Immature natural killer cell (primary cell): ENCODE measurements around the gene LGR4. TPM values are rescaled to one million over a fixed set of nuclear protein-coding genes. Genes with fewer than 3 reads are reported as not detected.

Source experiments
- DNase-seq, 3 donors: peaks; one replicate each; pipeline ENCODE4 v3.0.0; 2022; ENCODE audit warnings: mixed read lengths in 1 of 3
- H3K27ac Mint-ChIP-seq, 6 donors: one replicate each; pipeline ENCODE4 v1.8.0; 2020; ENCODE audit warnings: mixed read lengths in 6 of 6, mild to moderate bottlenecking in 5 of 6, inconsistent platforms in 4 of 6, moderate library complexity in 3 of 6
- H3K27me3 Mint-ChIP-seq, 3 donors: one replicate each; pipeline ENCODE4 v1.8.0; 2020 to 2021; ENCODE audit warnings: low read depth in 3 of 3, mild to moderate bottlenecking in 3 of 3, mixed read lengths in 3 of 3, moderate library complexity in 3 of 3, inconsistent platforms in 1 of 3
- H3K36me3 Mint-ChIP-seq, 3 donors: one replicate each; pipeline ENCODE4 v1.8.0; 2020; ENCODE audit warnings: mixed read lengths in 3 of 3, inconsistent platforms in 2 of 3, mild to moderate bottlenecking in 2 of 3
- H3K4me1 Mint-ChIP-seq, 2 donors: one replicate each; pipeline ENCODE4 v1.8.0; 2020; ENCODE audit warnings: inconsistent platforms in 2 of 2, mild to moderate bottlenecking in 2 of 2, mixed read lengths in 2 of 2, moderate library complexity in 1 of 2
- H3K4me3 Mint-ChIP-seq, 5 donors: one replicate each; pipeline ENCODE4 v1.8.0; 2020; ENCODE audit warnings: mild to moderate bottlenecking in 5 of 5, mixed read lengths in 5 of 5, inconsistent platforms in 3 of 5, moderate library complexity in 3 of 5
- H3K9me3 Mint-ChIP-seq, 6 donors: one replicate each; pipeline ENCODE4 v1.8.0; 2020; ENCODE audit warnings: mild to moderate bottlenecking in 6 of 6, mixed read lengths in 6 of 6, inconsistent platforms in 4 of 6, moderate library complexity in 3 of 6
- polyA plus RNA-seq, 3 donors: library from polyadenylated mRNA; unstranded; fragments of 300-500 nt; fragmentation: Illumina TruSeq; gene quantifications; one replicate each; pipeline ENCODE4 v1.2.3, GENCODE V29; 2021

The LGR4 gene
- polyA plus RNA-seq, 3 donors from 2014 or later, result 0.51 TPM; not detected in 2

DNA sequence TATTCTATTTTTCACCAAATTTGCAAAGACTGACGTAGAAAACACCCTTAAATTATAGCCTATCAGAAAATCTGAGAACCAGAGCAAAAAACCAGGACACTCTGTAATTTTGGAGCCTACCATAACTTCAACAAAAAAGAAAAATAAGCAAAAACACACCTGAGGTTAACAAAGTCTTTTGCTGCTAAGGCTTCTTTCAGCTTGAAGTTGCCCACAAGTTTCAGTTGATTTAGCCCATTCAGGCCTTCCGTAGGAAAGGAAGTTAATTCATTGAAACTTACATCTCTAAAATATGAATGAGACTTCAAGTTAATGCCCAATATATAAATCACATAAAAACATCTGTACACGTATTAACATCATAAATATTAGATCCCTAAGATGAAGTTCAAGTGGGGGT is 99.2 kb downstream of the LGR4 start:
- Mint-ChIP-seq H3K4me3 (no peak overlapping the region), H3K9me3 (no peaks in the 10 kb centered on the region), H3K4me1 (no peaks in the 10 kb centered on the region), H3K27ac (no peak overlapping the region), H3K27me3 (no peaks in the 10 kb centered on the region), H3K36me3 (no peaks in the 10 kb centered on the region)
- DNase-seq, result no peak

DNA sequence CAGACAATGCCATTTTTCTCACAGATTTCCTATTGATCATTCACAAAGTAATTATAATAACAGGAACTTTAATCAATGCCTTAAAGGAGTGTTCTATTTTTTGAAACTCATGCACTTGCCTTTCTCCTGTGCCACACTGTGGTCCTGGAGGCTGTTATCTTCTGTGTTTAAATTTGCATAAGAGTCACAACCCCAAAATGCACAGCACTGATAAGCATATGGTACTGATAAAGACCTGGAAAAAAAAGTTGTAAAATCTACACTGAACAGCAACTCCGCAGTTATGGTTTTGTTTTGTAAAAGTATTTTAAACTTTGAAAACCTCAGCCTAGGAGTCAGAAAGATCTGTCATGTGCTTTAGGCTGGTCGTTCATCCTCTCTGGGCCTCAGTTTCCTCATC is 100.4 kb downstream of the LGR4 start:
- Mint-ChIP-seq H3K4me3 (no peak overlapping the region), H3K27me3 (no peaks in the 10 kb centered on the region), H3K9me3 (no peaks in the 10 kb centered on the region), H3K27ac (no peak overlapping the region), H3K36me3 (no peaks in the 10 kb centered on the region), H3K4me1 (no peaks in the 10 kb centered on the region)
- DNase-seq, result no peak

- DNase-seq, result no peak
- no peaks in the 10 kb centered on the region for H3K36me3 Mint-ChIP-seq
Measured at GRCh38 chr11:27371489-27371888, 101.1 kb downstream of the LGR4 start.

DNA sequence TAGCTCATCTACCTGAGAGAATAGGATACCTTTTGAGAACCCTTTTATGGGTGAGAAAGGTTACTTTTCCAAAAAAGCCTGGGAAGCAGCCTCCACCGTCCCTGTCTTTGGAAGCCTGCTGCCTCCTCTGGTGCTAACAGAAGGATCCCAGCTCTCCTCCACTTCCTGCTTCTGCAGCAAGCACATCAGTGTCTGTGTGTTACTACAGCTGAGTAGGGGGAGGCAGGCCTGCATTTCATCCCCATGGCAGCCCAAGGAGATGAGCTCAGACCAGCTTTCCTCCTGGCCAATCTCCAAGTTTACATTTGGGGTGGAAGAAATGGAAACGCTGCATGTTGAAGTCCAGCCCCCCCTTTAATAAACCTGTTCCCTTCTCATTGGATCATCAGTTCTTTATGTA is 102.2 kb downstream of the LGR4 start:
- Mint-ChIP-seq H3K9me3 (no peaks in the 10 kb centered on the region), H3K4me3 (no peak overlapping the region), H3K4me1 (no peaks in the 10 kb centered on the region), H3K36me3 (no peaks in the 10 kb centered on the region), H3K27me3 (no peaks in the 10 kb centered on the region), H3K27ac (no peak overlapping the region)
- no peak for DNase-seq

More at GRCh38 chr11:27371489-27371888, 101.1 kb downstream of the LGR4 start:
- Mint-ChIP-seq H3K27me3 (no peaks in the 10 kb centered on the region), H3K9me3 (no peaks in the 10 kb centered on the region), H3K4me1 (no peaks in the 10 kb centered on the region), H3K27ac (no peak overlapping the region), H3K4me3 (no peak overlapping the region)

DNA sequence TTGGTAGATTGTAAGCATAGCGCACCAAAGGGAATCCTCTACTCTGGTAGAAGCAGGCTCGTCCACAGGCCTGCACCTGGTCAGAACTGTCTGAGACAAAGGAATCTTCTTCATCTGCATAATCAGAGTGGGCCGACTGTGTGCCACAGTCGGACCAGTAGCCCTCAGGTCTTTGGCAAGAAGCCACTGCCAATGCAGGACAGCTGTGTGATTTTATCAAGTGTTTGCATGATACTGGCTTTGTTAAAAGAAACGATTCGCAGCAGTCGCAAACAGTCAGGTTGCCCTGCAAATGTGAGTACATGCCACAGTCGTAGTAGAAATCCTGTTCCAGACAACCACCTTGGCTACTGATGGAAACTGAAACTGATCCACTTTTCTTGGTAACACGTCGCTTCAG is 104.7 kb downstream of the LGR4 start:
- no peak for DNase-seq
- Mint-ChIP-seq H3K36me3 (no peaks in the 10 kb centered on the region), H3K9me3 (no peaks in the 10 kb centered on the region), H3K27ac (no peak overlapping the region), H3K4me3 (no peak overlapping the region), H3K4me1 (peaks cover 10 to 11% of the 10 kb centered on the region in 2 donors), H3K27me3 (peaks cover 0 to 5% (median 2%) of the 10 kb centered on the region in 3 donors)

DNA sequence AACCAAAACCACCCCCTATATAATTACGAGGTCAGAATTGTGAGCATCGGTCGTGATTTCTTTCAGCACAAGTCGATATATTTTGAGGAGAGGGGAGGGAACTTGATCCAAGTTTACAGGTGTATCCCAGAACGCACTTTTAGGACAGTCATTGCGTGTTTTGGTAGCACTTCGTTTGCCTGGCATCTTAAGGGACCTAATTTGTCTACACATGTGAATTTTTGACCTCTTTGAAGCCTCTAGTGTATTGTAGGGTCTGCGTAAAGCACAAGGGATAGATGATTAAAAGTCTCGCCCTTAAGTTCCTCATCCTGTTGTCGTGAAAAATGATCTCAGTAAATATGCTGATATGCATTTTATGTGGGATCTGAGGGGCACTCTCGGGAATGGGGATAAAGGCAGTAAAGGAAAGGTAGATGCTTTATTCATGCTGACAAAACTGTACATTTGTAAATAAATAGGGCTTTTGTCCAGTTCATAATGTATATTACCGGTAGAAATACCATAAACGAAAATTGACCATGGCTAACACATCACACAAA is 108.9 kb downstream of the LGR4 start:
- Mint-ChIP-seq H3K9me3 (no peaks in the 10 kb centered on the region), H3K27me3 (peaks cover 2 to 8% (median 2%) of the 10 kb centered on the region in 3 donors), H3K4me1 (peaks cover 21 to 24% of the 10 kb centered on the region in 2 donors), H3K27ac (peak overlapping the region; percentile 48 to 93 (median 81)), H3K4me3 (peak overlapping the region; percentile 89 to 97 (median 94)), H3K36me3 (no peaks in the 10 kb centered on the region)
- no peak for DNase-seq

GRCh38 chr11:27362749-27363575 is 109.6 kb downstream of the LGR4 start, which contains the start of gene CCDC34:
CCDC34 (minus strand) TSS chr11:27363215; CDS start chr11:27363194, 21 bp downstream.
- Mint-ChIP-seq H3K9me3 (no peaks in the 10 kb centered on the region), H3K27me3 (peaks cover 2 to 8% (median 2%) of the 10 kb centered on the region in 3 donors), H3K27ac (peak within 1 kb of the TSS; percentile 64 to 93 (median 81)), H3K4me3 (peak within 1 kb of the TSS; percentile 89 to 97 (median 94)), H3K4me1 (peaks cover 21 to 24% of the 10 kb centered on the region in 2 donors), H3K36me3 (no peaks in the 10 kb centered on the region)
- peak; percentile 84 to 90 (median 89) for DNase-seq

DNA sequence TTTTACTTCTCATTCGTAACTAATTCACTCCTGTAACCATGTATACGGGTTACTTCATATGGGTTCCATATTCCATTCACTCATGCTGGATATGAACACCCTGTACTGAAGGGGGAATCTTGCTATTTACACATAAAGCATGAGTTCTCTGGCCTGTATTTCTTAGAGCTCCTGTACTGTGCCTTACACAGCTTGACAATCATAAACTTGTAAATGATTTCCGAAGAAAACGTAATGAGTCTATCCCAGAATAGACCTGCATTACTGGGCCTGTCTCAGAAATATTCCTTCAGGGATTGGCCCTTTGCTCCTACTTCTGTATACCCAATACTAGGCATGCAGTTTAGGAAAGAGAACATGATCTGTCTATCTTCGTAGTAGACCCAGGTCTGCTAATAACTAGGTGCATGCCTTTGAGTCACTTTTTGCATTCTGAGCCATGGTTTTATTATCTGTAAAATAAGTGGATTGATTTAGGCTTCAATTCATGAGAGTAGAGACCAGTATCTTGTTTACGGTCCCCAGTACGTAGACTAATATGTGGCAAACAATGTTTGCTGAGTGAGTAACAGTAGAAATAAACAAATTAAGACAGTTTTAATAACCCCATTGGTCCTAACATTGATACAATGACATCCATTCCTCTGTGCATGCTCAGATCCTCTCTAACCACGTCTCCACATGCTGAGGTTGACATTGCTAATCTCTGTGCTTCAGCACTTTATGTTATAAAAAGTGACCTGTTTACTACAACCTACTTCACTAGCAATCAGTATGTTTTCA is 110.8 kb downstream of the LGR4 start:
- peaks cover 21 to 24% of the 10 kb centered on the region in 2 donors for H3K4me1 Mint-ChIP-seq
- no peaks in the 10 kb centered on the region for H3K36me3 Mint-ChIP-seq
- peaks cover 2 to 9% (median 2%) of the 10 kb centered on the region in 3 donors for H3K27me3 Mint-ChIP-seq
- no peak for DNase-seq
- H3K27ac Mint-ChIP-seq, result peak overlapping the region in 3 of 6 donors; percentile 56 to 80 (median 76)
- H3K9me3 Mint-ChIP-seq, result no peaks in the 10 kb centered on the region
- peak overlapping the region; percentile 89 to 97 (median 94) for H3K4me3 Mint-ChIP-seq

DNA sequence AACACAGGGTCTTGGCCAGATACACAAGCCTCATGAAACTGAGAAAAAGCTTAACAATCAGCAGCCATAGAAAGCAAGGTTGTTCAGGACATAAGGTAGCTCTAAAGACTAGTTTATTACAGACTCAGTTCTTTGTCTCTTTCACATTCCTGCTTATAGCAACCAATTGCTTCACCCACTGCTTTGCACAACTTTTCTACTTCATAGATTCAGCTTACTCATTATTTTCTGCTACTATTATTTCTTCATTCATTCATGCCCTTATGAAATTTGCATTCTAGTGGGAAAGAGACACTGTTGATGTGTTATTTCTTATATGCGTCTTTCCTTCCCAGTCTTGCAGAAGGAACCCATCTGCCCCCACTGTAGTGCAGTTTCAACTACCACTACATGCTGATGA is 114.3 kb downstream of the LGR4 start:
- peaks cover 2 to 9% (median 2%) of the 10 kb centered on the region in 3 donors for H3K27me3 Mint-ChIP-seq
- no peak for DNase-seq
- no peak overlapping the region for H3K27ac Mint-ChIP-seq
- no peaks in the 10 kb centered on the region for H3K9me3 Mint-ChIP-seq
- H3K4me1 Mint-ChIP-seq, result peaks cover 13 to 17% of the 10 kb centered on the region in 2 donors
- H3K4me3 Mint-ChIP-seq, result no peak overlapping the region
- no peaks in the 10 kb centered on the region for H3K36me3 Mint-ChIP-seq

DNA sequence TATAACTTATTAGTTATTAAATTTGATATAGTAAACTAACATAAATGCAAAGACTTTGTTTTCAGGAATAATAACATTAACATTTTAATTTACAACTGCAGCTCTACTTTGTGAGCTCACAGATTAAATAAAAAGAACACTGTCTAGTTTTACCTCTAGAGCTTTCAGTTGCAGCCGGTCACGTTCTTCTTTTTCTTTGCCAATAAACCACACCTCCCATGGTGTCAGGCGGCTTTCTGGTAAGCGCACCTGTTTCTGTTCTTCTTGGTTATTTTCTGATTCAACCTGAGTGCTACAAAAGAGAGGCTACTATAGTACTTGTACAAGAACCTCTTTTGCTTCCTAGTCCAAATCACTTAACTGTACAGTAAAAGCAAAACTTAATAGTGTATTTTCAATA is 115.3 kb downstream of the LGR4 start:
- Mint-ChIP-seq H3K27me3 (peaks cover 0 to 2% (median 1%) of the 10 kb centered on the region in 3 donors), H3K36me3 (no peaks in the 10 kb centered on the region), H3K4me3 (no peak overlapping the region), H3K4me1 (peaks cover 5 to 7% of the 10 kb centered on the region in 2 donors), H3K9me3 (no peaks in the 10 kb centered on the region), H3K27ac (no peak overlapping the region)
- no peak for DNase-seq

GRCh38 chr11:27356624-27357222 is 115.9 kb downstream of the LGR4 start:
- H3K36me3 Mint-ChIP-seq, result no peaks in the 10 kb centered on the region
- H3K9me3 Mint-ChIP-seq, result no peaks in the 10 kb centered on the region
- H3K27ac Mint-ChIP-seq, result no peak overlapping the region

DNA sequence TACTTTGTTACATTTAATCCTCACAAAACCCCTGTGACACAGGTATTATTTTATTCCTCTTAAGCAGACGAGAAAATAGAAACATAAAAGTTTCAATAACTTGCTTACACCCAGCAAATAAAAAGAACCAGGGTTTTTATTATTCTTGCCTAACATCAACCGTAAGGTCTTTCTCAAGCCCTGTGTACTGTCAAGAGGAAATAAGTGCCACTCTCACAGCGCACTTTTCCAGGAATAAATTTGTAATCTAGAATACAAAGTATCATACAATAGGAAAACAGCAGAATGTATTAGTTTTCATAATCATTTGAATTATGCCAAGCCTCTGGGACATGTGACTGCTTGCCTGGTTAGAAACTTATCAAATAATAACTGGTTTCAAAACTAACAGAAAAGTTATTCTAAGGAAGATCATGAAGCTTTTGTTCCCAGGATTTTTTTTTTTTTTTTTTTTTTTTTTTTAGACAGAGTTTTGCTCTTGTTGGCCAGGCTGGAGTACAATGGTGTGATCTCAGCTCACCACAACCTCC is 117.0 kb downstream of the LGR4 start:
- peaks cover 0 to 2% (median 1%) of the 10 kb centered on the region in 3 donors for H3K27me3 Mint-ChIP-seq
- H3K9me3 Mint-ChIP-seq, result no peaks in the 10 kb centered on the region
- H3K27ac Mint-ChIP-seq, result no peak overlapping the region
- no peak overlapping the region for H3K4me3 Mint-ChIP-seq
- DNase-seq, result no peak
- no peaks in the 10 kb centered on the region for H3K4me1 Mint-ChIP-seq
- no peaks in the 10 kb centered on the region for H3K36me3 Mint-ChIP-seq

More at GRCh38 chr11:27356624-27357222, 115.9 kb downstream of the LGR4 start:
- Mint-ChIP-seq H3K4me3 (no peak overlapping the region), H3K27me3 (peaks cover 0 to 2% (median 1%) of the 10 kb centered on the region in 3 donors), H3K4me1 (peaks cover 0 to 1% of the 10 kb centered on the region in 2 donors)
- no peak for DNase-seq

- Mint-ChIP-seq H3K27ac (no peak overlapping the region), H3K4me1 (no peaks in the 10 kb centered on the region), H3K9me3 (no peaks in the 10 kb centered on the region), H3K36me3 (peaks cover 0 to 6% (median 4%) of the 10 kb centered on the region in 3 donors), H3K27me3 (peaks cover 0 to 1% (median 0%) of the 10 kb centered on the region in 3 donors), H3K4me3 (no peak overlapping the region)
- DNase-seq, result no peak
Measured at GRCh38 chr11:27354359-27354965, 118.1 kb downstream of the LGR4 start.
